Memory B cell (primary cell): Measurements from ENCODE around the gene PHYHIPL.
"Not testable (repeated sequence)": the region's sequence is repeated elsewhere in the genome, so short reads cannot be mapped to it uniquely, and the experiment has no call there.

ENCODE experiments used
- ATAC-seq: fragments of 150-1000 bp; cut with Tn5 transposase; 2 replicates; pipeline ENCODE4 v1.10.0; 2021; ENCODE audit warnings: low read depth, mild to moderate bottlenecking, moderate library complexity
- DNase-seq, 2 donors: peaks; one replicate each; pipeline ENCODE4 v3.0.0; 2022; ENCODE audit warnings: low spot score in 2 of 2
- H3K27ac Mint-ChIP-seq: one replicate; pipeline ENCODE4 v1.8.0; 2022; ENCODE audit warnings: mild to moderate bottlenecking, moderate library complexity, mixed read lengths
- H3K27me3 Mint-ChIP-seq: one replicate; pipeline ENCODE4 v1.8.0; 2022; ENCODE audit warnings: mixed read lengths
- H3K36me3 Mint-ChIP-seq: one replicate; pipeline ENCODE4 v1.8.0; 2022; ENCODE audit warnings: mild to moderate bottlenecking, mixed read lengths
- H3K4me1 Mint-ChIP-seq: one replicate; pipeline ENCODE4 v1.8.0; 2022; ENCODE audit warnings: mixed read lengths
- H3K4me3 Mint-ChIP-seq: one replicate; pipeline ENCODE4 v1.8.0; 2022; ENCODE audit warnings: mild to moderate bottlenecking, moderate library complexity, mixed read lengths
- H3K9me3 Mint-ChIP-seq: one replicate; pipeline ENCODE4 v1.8.0; 2022; ENCODE audit warnings: mixed read lengths

The PHYHIPL gene

DNA sequence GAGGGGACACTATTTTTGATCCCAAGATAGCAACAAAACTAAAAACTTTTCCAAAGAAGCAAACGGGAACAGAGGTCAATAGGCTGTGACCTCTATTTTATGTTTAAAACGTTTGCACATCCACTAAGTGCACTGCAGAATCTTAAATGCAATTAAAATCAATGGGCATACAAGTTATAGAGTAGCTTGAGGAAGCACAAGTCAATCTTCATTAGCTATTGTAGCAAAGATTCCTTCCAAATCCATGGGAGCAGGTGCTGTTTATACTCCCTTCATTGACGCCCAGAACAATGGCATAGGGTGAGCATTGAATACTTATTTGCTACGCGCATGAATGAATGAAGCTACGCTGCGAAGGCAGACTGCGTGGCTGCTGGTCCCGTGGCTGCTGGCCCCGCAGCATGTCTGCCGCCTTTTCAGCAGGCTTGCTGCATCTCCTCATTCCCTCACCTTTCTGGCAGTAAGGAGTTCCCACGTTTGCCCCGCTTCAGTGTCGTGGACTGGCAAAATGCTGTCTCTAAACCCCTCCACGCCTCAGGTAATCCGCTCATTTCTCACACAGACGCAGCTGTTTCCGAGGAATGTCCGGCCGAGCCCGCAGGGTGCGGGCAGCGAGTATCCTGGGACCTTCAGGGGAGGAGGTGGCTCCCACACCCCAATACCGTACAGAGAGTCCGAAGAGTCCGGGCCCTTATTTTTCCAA, 754 bp upstream of the PHYHIPL start:
- H3K4me3 Mint-ChIP-seq, result no peak overlapping the region
- H3K27ac Mint-ChIP-seq, result no peak overlapping the region
- H3K36me3 Mint-ChIP-seq, result peaks cover 2% of the 10 kb centered on the region
- H3K27me3 Mint-ChIP-seq, result peaks cover 7% of the 10 kb centered on the region
- no peaks in the 10 kb centered on the region for H3K4me1 Mint-ChIP-seq
- ATAC-seq (no peak), DNase-seq (no peak)
- no peaks in the 10 kb centered on the region for H3K9me3 Mint-ChIP-seq

DNA sequence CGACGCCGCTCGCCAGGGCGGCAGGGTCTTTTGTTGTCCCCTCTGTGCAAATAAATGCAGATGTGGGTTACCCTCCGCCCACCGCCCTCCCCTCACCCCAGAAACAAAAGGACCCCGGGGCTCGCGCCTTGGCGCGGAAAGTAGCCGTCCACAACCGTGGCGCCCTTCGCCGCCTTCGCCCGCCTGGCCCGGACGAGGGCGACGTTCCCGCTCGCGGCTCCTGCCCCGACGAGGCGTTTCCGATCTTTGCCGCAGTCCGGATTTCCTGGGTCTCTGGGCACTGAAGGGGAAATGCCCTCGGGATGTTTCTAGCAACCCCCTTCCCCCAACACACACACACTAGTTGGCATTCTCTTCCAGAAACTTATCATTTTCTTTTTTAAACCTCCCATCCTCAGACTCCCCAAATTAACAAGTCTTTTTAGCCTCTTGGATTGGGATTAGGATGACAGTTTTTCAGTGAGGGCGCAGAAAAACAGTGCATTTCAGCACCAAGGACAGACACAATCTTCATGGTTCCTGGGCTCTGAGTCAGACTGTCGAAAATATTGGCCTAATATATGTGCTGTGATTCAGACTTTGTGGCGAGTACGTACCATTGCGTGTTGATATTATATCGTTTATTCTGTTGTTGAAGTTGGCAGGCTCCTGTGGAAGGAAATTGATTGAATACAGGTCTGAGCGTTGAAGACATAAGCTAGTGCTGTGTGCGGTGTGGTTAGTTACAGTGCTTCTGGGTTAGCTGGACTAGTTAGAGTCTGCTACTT, 771 bp downstream of the PHYHIPL start:
- ATAC-seq (no peak), DNase-seq (no peak)
- Mint-ChIP-seq H3K9me3 (no peaks in the 10 kb centered on the region), H3K27ac (no peak overlapping the region), H3K4me1 (no peaks in the 10 kb centered on the region), H3K4me3 (no peak overlapping the region), H3K27me3 (peaks cover 7% of the 10 kb centered on the region), H3K36me3 (peaks cover 2% of the 10 kb centered on the region)

DNA sequence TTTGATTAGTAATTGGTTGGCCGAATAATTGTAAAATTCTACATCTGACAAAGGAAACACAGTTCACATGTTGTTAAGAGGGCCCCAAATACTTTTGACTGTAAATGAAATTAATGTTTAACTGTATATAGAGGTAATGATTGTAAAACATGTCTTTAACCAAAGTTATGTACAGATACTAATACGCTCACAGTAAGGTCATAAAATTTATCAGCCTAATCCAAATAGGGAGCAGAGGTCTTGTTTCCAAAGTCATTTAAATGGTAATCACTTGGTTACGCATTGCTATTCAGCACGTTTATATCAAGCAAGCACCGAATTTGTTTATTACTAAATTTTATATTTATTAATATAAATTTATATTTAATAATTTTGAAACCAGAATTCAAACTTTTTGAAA, 1.4 kb downstream of the PHYHIPL start:
- no peaks in the 10 kb centered on the region for H3K4me1 Mint-ChIP-seq
- H3K36me3 Mint-ChIP-seq, result peaks cover 2% of the 10 kb centered on the region
- no peak for ATAC-seq
- peaks cover 7% of the 10 kb centered on the region for H3K27me3 Mint-ChIP-seq
- H3K27ac Mint-ChIP-seq, result no peak overlapping the region
- no peaks in the 10 kb centered on the region for H3K9me3 Mint-ChIP-seq
- H3K4me3 Mint-ChIP-seq, result no peak overlapping the region
- DNase-seq, result no peak

DNA sequence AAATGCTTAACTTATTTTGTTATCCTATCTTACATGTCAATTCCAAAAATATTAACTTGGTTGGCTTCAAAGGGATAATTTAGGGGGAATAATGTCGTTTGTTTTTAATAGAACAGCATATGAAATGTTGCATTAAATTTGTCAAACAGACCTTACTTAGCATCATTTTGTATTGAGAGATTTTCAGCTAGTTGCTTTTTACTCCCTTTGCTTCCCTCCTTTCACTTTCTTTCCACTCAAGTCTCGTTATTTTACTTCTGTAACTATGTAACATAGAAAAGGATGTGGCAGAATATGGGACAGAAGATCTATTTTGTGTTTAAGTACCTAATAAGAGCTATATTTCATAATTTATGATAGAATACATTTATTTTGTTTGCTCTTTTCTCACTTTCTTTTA, 2.6 kb downstream of the PHYHIPL start:
- no peaks in the 10 kb centered on the region for H3K9me3 Mint-ChIP-seq
- H3K27me3 Mint-ChIP-seq, result peaks cover 7% of the 10 kb centered on the region
- no peaks in the 10 kb centered on the region for H3K4me1 Mint-ChIP-seq
- H3K27ac Mint-ChIP-seq, result no peak overlapping the region
- DNase-seq (no peak), ATAC-seq (no peak)
- peaks cover 2% of the 10 kb centered on the region for H3K36me3 Mint-ChIP-seq
- no peak overlapping the region for H3K4me3 Mint-ChIP-seq

DNA sequence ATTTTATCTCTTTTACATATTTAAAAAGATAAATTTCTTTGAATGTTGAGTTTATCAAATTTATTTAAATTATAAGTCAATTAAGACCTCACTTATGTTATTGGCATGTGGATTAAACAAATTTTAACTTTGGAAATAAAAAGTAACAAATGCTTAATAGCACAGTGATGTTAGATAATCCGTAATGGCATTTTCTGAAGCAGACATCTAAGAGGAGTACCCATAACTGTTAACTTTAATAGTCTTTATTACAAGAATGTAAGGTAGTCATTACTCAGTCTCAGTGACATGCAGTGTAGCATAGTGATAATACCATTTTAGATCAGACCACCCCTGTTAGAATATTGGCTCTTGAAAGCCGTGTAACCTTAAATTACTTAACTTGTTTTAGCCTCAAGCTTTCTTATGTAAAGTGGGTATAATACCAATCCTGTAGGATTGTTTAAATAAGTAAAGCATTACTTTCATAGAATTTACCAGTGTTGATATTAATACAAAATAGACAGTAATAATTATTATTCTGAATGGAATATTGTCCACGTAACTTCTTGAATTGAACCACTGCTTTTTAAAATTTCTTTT, 4.3 kb downstream of the PHYHIPL start:
- no peak overlapping the region for H3K4me3 Mint-ChIP-seq
- H3K27me3 Mint-ChIP-seq, result peaks cover 7% of the 10 kb centered on the region
- H3K9me3 Mint-ChIP-seq, result no peaks in the 10 kb centered on the region
- peaks cover 2% of the 10 kb centered on the region for H3K36me3 Mint-ChIP-seq
- no peak for ATAC-seq
- no peak for DNase-seq
- H3K27ac Mint-ChIP-seq, result no peak overlapping the region
- no peaks in the 10 kb centered on the region for H3K4me1 Mint-ChIP-seq

DNA sequence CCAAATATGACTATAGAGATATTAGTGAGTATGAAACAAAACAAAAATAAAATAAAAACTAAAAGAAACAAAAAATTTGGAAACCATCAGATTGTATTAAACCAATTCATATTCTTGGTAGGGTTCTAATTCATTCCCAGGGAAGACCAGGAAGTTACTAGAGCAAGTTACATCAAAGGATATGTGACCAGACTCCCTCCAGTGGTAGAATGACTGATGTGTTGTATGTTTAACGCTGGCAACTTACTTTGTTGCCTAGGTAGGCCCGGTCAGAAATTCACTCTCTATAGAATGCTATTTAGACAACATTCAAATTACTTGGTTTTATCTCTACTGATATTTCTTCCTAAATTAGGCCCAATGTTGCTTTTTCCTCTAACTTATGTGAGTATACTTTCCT, 5.2 kb downstream of the PHYHIPL start:
- DNase-seq, result no peak
- peaks cover 2% of the 10 kb centered on the region for H3K36me3 Mint-ChIP-seq
- H3K9me3 Mint-ChIP-seq, result no peaks in the 10 kb centered on the region
- no peak overlapping the region for H3K27ac Mint-ChIP-seq
- no peak for ATAC-seq
- no peaks in the 10 kb centered on the region for H3K4me1 Mint-ChIP-seq
- H3K27me3 Mint-ChIP-seq, result peaks cover 5% of the 10 kb centered on the region
- H3K4me3 Mint-ChIP-seq, result no peak overlapping the region

DNA sequence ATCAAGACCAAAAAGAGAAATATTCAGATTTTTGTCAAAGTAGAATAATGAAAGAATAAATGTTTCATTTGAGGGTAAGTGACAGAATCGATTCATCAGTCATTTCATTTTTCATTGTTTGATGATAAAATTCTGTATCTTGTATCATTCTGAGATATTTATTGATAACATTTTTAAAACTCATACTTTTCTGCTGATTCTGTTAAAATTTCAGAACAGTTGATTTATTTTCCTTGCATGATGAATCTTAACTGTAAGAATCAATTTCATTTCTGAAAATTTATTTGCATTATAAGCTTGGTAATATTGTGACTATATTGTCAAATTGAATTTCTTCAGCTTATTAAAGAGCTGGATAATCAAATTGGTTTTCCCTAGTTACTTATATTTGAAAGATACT, 13.9 kb downstream of the PHYHIPL start:
- Mint-ChIP-seq H3K4me1 (no peaks in the 10 kb centered on the region), H3K4me3 (no peak overlapping the region), H3K27me3 (no peaks in the 10 kb centered on the region), H3K27ac (no peak overlapping the region), H3K9me3 (peaks cover 4% of the 10 kb centered on the region), H3K36me3 (no peaks in the 10 kb centered on the region)
- no peak for DNase-seq
- ATAC-seq, result no peak

DNA sequence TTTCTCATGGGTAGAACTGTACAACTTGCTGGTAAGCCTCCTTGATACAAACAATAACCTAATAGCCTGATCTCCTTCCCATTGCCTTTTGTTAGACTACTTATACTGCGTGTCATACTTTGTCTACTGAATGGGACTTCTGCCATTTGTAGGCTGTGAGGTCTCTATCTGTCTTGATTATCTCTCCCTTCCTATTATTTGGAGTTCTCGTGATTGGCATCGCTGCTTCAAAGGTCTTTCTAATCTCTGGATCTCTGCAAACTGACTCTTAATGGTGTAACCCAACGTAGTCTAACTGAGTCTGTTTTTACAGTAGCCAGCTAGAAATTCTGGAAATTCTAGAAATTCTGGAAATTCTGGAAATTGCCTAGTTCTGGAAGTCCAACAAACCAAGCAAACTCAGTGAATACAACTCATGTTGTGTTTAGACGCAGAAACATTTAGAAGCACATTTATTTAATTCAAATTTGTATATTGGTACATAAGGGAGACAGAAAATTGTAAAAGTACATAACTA, 29.8 kb downstream of the PHYHIPL start:
- peaks cover 2% of the 10 kb centered on the region for H3K9me3 Mint-ChIP-seq
- DNase-seq, result no peak
- ATAC-seq, result no peak
- H3K36me3 Mint-ChIP-seq, result no peaks in the 10 kb centered on the region
- H3K27ac Mint-ChIP-seq, result no peak overlapping the region
- H3K4me3 Mint-ChIP-seq, result no peak overlapping the region
- H3K27me3 Mint-ChIP-seq, result no peaks in the 10 kb centered on the region
- no peaks in the 10 kb centered on the region for H3K4me1 Mint-ChIP-seq

DNA sequence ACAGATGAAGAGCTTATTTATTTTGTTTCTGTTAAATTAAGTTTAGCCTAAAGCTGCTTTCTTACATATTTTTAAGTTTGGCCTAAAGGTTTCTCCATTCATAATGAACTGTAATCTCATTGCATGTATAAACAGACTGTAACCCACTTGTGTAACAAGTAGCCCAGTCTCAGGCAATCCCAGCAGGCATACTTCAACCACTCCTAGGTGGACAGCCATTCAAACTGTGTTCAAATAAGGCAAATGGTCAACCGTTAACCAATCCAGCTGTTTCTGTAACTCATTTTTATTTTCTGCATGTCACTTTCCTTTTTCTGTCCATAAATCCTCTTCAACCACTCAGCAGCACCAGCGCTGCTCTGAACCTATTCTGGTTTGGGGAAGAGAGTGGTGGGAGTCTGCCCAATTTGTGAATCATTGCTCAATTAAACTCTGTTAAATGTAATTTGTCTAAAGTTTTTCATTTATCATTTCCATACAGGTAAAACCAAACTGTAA, 35.9 kb downstream of the PHYHIPL start:
- Mint-ChIP-seq H3K9me3 (peaks cover 2% of the 10 kb centered on the region), H3K36me3 (no peaks in the 10 kb centered on the region), H3K27me3 (no peaks in the 10 kb centered on the region), H3K27ac (no peak overlapping the region), H3K4me1 (no peaks in the 10 kb centered on the region), H3K4me3 (no peak overlapping the region)
- ATAC-seq (no peak), DNase-seq (no peak)

DNA sequence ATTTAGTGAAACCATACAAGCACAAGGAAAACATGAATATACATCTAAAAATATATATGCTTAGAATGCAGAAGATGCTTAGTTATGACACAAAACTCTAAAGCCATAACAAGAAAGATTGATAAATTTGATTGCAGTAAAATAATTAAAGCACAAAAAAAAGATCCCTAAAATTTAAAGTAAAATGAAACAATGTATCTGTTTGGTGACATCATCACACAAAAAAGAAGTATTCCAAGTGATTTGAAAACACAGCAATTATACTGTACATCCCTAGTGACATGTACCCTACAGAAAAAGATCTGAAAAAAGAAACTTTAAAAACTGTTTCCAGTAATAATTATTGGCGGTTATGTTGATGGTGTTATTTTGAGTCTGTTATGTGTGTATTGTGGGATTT, 37.7 kb downstream of the PHYHIPL start:
- Mint-ChIP-seq H3K36me3 (no peaks in the 10 kb centered on the region), H3K27ac (no peak overlapping the region), H3K27me3 (no peaks in the 10 kb centered on the region), H3K4me3 (no peak overlapping the region), H3K4me1 (no peaks in the 10 kb centered on the region), H3K9me3 (no peaks in the 10 kb centered on the region)
- ATAC-seq (no peak), DNase-seq (no peak)

DNA sequence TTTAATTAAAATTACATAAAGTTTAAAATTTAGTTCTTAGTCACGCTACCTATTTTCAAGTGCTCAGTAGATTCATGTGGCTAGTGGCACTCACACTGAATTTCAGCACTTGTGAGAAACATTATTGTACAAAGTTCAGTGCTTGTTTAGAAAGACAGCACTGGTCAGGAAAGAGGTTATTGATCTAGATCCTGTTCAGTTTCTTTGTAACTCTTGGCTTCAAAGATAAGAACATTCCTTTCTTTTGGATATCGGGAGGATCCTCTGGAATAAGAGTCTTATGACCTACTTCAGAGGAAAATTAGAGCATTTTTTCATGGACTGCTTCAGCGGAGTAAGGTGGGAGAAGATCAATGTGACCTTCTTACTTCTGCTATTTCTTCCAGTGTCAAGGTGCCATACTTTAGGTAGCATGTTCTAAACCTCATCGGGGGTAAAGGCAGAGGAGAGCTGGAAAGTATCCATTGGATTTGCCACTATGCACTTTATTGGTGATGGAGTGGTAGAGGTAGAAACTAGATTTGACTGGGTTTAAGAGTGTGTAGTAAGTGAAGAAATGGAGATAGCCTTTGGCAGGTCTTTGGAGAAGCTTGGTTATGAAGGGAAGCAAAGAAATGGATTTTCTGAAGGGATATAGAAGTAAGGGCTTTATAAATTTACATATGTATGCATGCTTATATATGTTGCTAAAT, 39.9 kb downstream of the PHYHIPL start:
- no peaks in the 10 kb centered on the region for H3K9me3 Mint-ChIP-seq
- no peak overlapping the region for H3K27ac Mint-ChIP-seq
- H3K4me3 Mint-ChIP-seq, result no peak overlapping the region
- no peak for DNase-seq
- H3K36me3 Mint-ChIP-seq, result no peaks in the 10 kb centered on the region
- no peaks in the 10 kb centered on the region for H3K4me1 Mint-ChIP-seq
- no peak for ATAC-seq
- no peaks in the 10 kb centered on the region for H3K27me3 Mint-ChIP-seq

DNA sequence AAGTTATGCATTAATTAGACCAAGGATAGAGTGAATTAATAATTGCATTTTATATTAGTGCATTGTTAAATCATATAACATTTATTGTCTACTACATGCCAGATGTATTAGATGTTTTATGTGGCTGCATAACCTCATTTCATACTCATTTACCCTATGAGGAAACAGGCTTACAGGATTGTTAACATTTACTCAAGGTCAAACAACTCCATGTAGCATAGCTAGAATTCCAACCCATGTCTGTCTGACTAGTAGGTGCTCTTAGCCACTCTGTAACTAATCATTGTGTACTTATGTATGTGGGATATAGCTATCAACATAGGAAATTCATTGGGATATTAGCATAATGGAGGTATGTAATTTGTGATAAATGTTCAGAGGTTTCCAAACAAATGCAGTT, 46.3 kb downstream of the PHYHIPL start:
- Mint-ChIP-seq H3K36me3 (no peaks in the 10 kb centered on the region), H3K4me3 (no peak overlapping the region), H3K27me3 (no peaks in the 10 kb centered on the region), H3K27ac (no peak overlapping the region), H3K9me3 (no peaks in the 10 kb centered on the region), H3K4me1 (no peaks in the 10 kb centered on the region)
- ATAC-seq (no peak), DNase-seq (no peak)

DNA sequence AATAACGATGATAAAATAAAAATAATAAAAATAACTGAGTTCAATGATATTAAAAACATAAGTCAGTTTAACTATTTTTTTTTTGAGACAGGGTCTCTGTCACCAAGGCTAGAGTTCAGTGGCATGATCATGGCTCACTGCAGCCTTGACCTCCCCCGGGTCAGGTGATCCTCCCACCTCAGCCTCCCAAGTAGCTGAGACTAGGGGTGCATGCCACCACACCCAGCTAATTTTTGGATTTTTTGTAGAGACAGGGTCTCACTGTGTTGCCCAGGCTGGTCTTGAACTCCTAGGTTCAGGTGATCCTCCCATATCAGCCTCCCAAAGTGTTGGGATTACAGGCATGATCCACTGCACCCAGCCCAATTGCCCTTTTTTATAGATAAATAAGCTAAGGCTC, 47.2 kb downstream of the PHYHIPL start:
- H3K27me3 Mint-ChIP-seq, H3K4me3 Mint-ChIP-seq, H3K9me3 Mint-ChIP-seq, H3K4me1 Mint-ChIP-seq, DNase-seq, H3K36me3 Mint-ChIP-seq, ATAC-seq, H3K27ac Mint-ChIP-seq: not testable (repeated sequence)

DNA sequence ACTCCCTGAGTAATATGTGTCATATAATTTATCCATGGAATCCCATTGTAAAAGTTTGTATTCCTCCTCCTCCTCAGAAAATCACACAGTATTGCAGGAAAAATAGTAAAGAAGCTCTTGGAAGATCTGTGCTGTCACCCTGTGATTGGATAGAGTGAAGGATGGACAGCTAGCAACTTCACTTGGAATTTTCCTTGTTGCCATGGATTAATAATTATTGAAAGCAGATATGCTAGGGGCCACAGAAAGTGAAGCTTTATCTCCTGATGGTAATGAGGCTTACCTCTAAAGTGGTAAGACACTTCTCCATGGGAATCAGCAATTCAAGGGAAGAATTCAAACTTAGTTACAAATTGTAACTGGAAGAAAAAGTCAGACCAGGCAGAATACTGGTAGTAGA, 48.8 kb downstream of the PHYHIPL start:
- no peak overlapping the region for H3K4me3 Mint-ChIP-seq
- H3K4me1 Mint-ChIP-seq, result no peaks in the 10 kb centered on the region
- no peaks in the 10 kb centered on the region for H3K27me3 Mint-ChIP-seq
- no peak overlapping the region for H3K27ac Mint-ChIP-seq
- ATAC-seq, result no peak
- DNase-seq, result no peak
- H3K36me3 Mint-ChIP-seq, result no peaks in the 10 kb centered on the region
- no peaks in the 10 kb centered on the region for H3K9me3 Mint-ChIP-seq
